Astrocyte (in vitro differentiated cells and primary cell): ENCODE measurements around the gene BABAM1. TPM values are rescaled to one million over a fixed set of nuclear protein-coding genes. Genes with fewer than 3 reads are reported as not detected.

Experiments
- DNase-seq: peaks from one replicate; pipeline ENCODE4 v3.0.0-alpha.2; 2010; ENCODE audit warnings: low read depth
- FAIRE-seq: peaks from 2 replicates; lab custom pipeline; 2011; peaks lifted over from hg19 to GRCh38; lab: Jason Lieb, UNC
- H2AFZ ChIP-seq: 2 replicates; pipeline ENCODE4 v1.6.0; 2012; ENCODE audit warnings: low read depth, low read length, inconsistent platforms
- H3K27ac ChIP-seq: 2 replicates; pipeline ENCODE4 v1.5.1; 2011; ENCODE audit warnings: low read depth, low read length, inconsistent platforms
- H3K27me3 ChIP-seq: 2 replicates; pipeline ENCODE4 v1.6.0; 2011; ENCODE audit warnings: low read length, inconsistent platforms; ENCODE audit not compliant: insufficient read depth
- H3K36me3 ChIP-seq: 2 replicates; pipeline ENCODE4 v1.5.1; 2011; ENCODE audit warnings: low read length, inconsistent platforms; ENCODE audit not compliant: insufficient read depth
- H3K4me1 ChIP-seq: 2 replicates; pipeline ENCODE4 v1.5.1; 2011; ENCODE audit warnings: low read length, inconsistent platforms; ENCODE audit not compliant: insufficient read depth
- H3K4me2 ChIP-seq: 2 replicates; pipeline ENCODE4 v1.6.0; 2012; ENCODE audit warnings: low read length, inconsistent platforms
- H3K4me3 ChIP-seq: 2 replicates; pipeline ENCODE4 v1.5.1; 2011; ENCODE audit warnings: low read depth, mild to moderate bottlenecking, low read length, inconsistent platforms; ENCODE audit not compliant: insufficient read depth
- H3K79me2 ChIP-seq: 2 replicates; pipeline ENCODE4 v1.6.0; 2012; ENCODE audit warnings: mild to moderate bottlenecking, low read length, inconsistent platforms; ENCODE audit not compliant: insufficient read depth
- H3K9ac ChIP-seq: 2 replicates; pipeline ENCODE4 v1.6.0; 2012; ENCODE audit warnings: mild to moderate bottlenecking, low read length, inconsistent platforms
- H3K9me3 ChIP-seq: 2 replicates; pipeline ENCODE4 v1.5.1; 2012; ENCODE audit warnings: low read depth, mild to moderate bottlenecking, low read length, inconsistent platforms; ENCODE audit not compliant: insufficient read depth
- H4K20me1 ChIP-seq: 2 replicates; pipeline ENCODE4 v1.6.0; 2012; ENCODE audit warnings: low read length, inconsistent platforms; ENCODE audit not compliant: insufficient read depth
- H3K27ac Mint-ChIP-seq: one replicate; pipeline ENCODE4 v1.8.0; 2021; ENCODE audit warnings: mild to moderate bottlenecking, mixed read lengths; ENCODE audit not compliant: unreplicated experiment
- H3K27me3 Mint-ChIP-seq: one replicate; pipeline ENCODE4 v1.8.0; 2021; ENCODE audit warnings: low read depth, mixed read lengths; ENCODE audit not compliant: unreplicated experiment
- H3K36me3 Mint-ChIP-seq: one replicate; pipeline ENCODE4 v1.8.0; 2021; ENCODE audit warnings: low read depth, mixed read lengths; ENCODE audit not compliant: unreplicated experiment
- H3K4me1 Mint-ChIP-seq: one replicate; pipeline ENCODE4 v1.8.0; 2021; ENCODE audit warnings: low read depth, mixed read lengths; ENCODE audit not compliant: unreplicated experiment
- H3K4me3 Mint-ChIP-seq: one replicate; pipeline ENCODE4 v1.8.0; 2021; ENCODE audit warnings: mild to moderate bottlenecking, moderate library complexity, mixed read lengths; ENCODE audit not compliant: unreplicated experiment
- H3K9me3 Mint-ChIP-seq: one replicate; pipeline ENCODE4 v1.8.0; 2021; ENCODE audit warnings: mild to moderate bottlenecking, mixed read lengths; ENCODE audit not compliant: unreplicated experiment
- EZH2 ChIP-seq: IDR thresholded peaks from 2 replicates; pipeline ENCODE4 v1.6.1; 2012; ENCODE audit warnings: mild to moderate bottlenecking, low read length, inconsistent platforms; ENCODE audit not compliant: insufficient read depth
- total RNA-seq: library from RNA; stranded (reverse); gene quantifications from 2 replicates; pipeline ENCODE4 v1.2.1, GENCODE V29; 2021
- TF ChIP-seq, protein P1 (sequence below): IDR thresholded peaks from 2 replicates; pipeline ENCODE4 v1.5.1; 2011; ENCODE audit warnings: low read depth, mild to moderate bottlenecking, inconsistent platforms, low read length, moderate library complexity; ENCODE audit not compliant: insufficient read depth

BABAM1 gene
- total RNA-seq, 1 donor from 2014 or later = 112 TPM

DNA sequence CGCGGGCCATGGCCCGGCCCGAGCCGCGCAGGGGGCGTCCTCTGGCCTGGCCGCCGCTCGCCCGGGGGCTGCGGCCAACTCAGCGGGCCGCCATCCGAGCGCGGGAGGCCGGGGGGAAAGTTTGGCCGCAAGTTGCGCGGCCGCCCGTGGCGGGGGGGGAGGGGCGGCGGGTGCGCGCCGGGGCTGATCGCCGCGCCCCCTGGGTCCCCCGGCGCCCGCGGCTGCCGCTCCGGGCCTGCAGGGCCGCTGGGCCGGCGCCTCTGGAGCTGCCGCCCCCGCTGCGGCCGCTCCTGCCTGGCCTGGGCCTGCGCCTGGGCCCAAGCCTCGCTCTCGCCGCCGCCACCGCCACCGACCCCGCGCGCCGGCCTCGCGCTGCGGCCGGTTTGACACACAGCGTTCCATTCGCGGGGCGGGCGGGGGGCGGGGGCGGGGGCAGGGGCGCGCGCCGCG, 21.7 kb upstream of the BABAM1 start, which contains the start of gene NR2F6:
TSS of gene NR2F6 (minus strand) at position 385 of the 450 bp plus-strand sequence. CDS start 699 bp downstream, outside the sequence.
- no peak for FAIRE-seq

DNA sequence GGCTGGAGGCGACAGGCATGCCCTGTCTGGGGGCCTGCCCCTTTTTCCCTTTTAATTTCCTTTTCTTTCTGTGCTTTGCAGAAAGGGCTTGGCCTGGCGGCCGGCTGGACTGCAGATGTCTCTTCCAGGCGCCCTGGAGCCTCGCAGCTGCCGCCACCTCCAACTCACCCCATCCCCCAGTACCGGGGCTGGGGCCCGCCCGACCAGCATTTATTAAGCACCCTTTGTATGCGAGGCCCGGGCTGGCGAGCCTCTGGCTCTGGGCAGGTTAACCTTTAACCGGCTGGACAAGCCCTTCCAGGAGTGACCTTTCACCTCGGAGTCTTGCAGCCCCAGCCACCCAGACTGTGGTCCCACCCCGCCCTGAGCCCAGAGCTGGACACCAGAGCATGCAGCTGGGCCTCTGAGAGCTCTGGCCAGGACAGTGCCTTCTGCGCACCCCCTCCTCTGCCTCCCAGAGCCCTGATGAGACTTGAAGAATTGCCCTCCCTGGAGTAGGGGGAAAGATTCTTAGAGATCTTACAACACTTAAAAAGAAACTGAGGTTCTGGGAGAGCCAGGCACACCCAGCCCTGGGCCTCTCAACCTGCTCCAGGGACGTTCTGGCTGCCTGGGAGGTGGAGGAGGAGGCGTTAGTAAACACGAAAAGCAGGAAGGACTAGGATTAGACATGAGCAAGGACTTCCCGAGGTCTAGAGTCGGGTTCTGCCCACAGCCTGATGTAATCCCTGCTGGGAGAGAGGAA, 20.4 kb upstream of the BABAM1 start:
- H3K4me2 ChIP-seq = peak overlapping the region; percentile 91
- TF ChIP-seq, protein P1, sequence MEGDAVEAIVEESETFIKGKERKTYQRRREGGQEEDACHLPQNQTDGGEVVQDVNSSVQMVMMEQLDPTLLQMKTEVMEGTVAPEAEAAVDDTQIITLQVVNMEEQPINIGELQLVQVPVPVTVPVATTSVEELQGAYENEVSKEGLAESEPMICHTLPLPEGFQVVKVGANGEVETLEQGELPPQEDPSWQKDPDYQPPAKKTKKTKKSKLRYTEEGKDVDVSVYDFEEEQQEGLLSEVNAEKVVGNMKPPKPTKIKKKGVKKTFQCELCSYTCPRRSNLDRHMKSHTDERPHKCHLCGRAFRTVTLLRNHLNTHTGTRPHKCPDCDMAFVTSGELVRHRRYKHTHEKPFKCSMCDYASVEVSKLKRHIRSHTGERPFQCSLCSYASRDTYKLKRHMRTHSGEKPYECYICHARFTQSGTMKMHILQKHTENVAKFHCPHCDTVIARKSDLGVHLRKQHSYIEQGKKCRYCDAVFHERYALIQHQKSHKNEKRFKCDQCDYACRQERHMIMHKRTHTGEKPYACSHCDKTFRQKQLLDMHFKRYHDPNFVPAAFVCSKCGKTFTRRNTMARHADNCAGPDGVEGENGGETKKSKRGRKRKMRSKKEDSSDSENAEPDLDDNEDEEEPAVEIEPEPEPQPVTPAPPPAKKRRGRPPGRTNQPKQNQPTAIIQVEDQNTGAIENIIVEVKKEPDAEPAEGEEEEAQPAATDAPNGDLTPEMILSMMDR = no peak
- no peak for TF ChIP-seq EZH2
- FAIRE-seq (no peak), DNase-seq (no peak)
- peak overlapping the region; percentile 54 for H3K4me3 ChIP-seq
- no peaks in the 10 kb centered on the region for H3K9me3 ChIP-seq
- peak overlapping the region; percentile 73 for H2AFZ ChIP-seq
- H4K20me1 ChIP-seq = peaks cover 15% of the 10 kb centered on the region
- H3K36me3 Mint-ChIP-seq = peaks cover 2% of the 10 kb centered on the region
- peak overlapping the region; percentile 82 for H3K4me3 Mint-ChIP-seq
- H3K9me3 Mint-ChIP-seq = no peaks in the 10 kb centered on the region
- H3K79me2 ChIP-seq = peaks cover 32% of the 10 kb centered on the region
- H3K36me3 ChIP-seq = no peaks in the 10 kb centered on the region
- H3K27ac ChIP-seq = no peak overlapping the region
- peaks cover 24% of the 10 kb centered on the region for H3K4me1 Mint-ChIP-seq
- no peaks in the 10 kb centered on the region for H3K27me3 ChIP-seq
- peak overlapping the region; percentile 77 for H3K27ac Mint-ChIP-seq
- no peaks in the 10 kb centered on the region for H3K27me3 Mint-ChIP-seq
- peak overlapping the region; percentile 72 for H3K9ac ChIP-seq
- H3K4me1 ChIP-seq = peaks cover 19% of the 10 kb centered on the region

More for the DNA sequence above, 21.7 kb upstream of the BABAM1 start, which contains the start of gene NR2F6:
- TF ChIP-seq, protein P1 = no peak
- TF ChIP-seq EZH2 = no peak
- Histone ChIP-seq H3K36me3 (no peaks in the 10 kb centered on the region), H3K27ac (no peak within 1 kb of the TSS), H3K79me2 (peaks cover 32% of the 10 kb centered on the region), H3K27me3 (no peaks in the 10 kb centered on the region), H3K4me1 (peaks cover 19% of the 10 kb centered on the region), H3K4me3 (peak within 1 kb of the TSS; percentile 74), H4K20me1 (peaks cover 25% of the 10 kb centered on the region), H3K9ac (peak within 1 kb of the TSS; percentile 79), H3K4me2 (peak within 1 kb of the TSS; percentile 96), H2AFZ (peak within 1 kb of the TSS; percentile 73), H3K9me3 (no peaks in the 10 kb centered on the region)
- peak within 1 kb of the TSS; percentile 95 for H3K4me3 Mint-ChIP-seq
- peaks cover 24% of the 10 kb centered on the region for H3K4me1 Mint-ChIP-seq
- no peaks in the 10 kb centered on the region for H3K9me3 Mint-ChIP-seq
- H3K36me3 Mint-ChIP-seq = peaks cover 6% of the 10 kb centered on the region
- no peaks in the 10 kb centered on the region for H3K27me3 Mint-ChIP-seq
- no peak for DNase-seq
- peak within 1 kb of the TSS; percentile 69 for H3K27ac Mint-ChIP-seq
